Astrocyte (in vitro differentiated cells and primary cell): ENCODE results near the gene UGT1A4.

Experiments
- CTCF ChIP-seq: IDR thresholded peaks from 2 replicates; pipeline ENCODE4 v1.5.1; 2011; ENCODE audit warnings: low read depth, mild to moderate bottlenecking, inconsistent platforms, low read length, moderate library complexity; ENCODE audit not compliant: insufficient read depth
- EZH2 ChIP-seq: IDR thresholded peaks from 2 replicates; pipeline ENCODE4 v1.6.1; 2012; ENCODE audit warnings: mild to moderate bottlenecking, low read length, inconsistent platforms; ENCODE audit not compliant: insufficient read depth

GRCh38 chr2:233819884-233820773 is 101.6 kb downstream of the UGT1A4 start:
- no peak for TF ChIP-seq CTCF
- TF ChIP-seq EZH2: no peak
